ENCODE results near the gene ITPRID1.

ITPRID1 gene

GRCh38 chr7:31595390-31595789 is 81.5 kb downstream of the ITPRID1 start:
- TF ChIP-seq CTCF (IDR thresholded peaks at IDR 0.05; ENCODE audit: low read depth, low read length, missing control alignments): no peak
- H3K4me3 ChIP-seq (ENCODE audit: low read depth, low read length): no peak overlapping the region
- DNase-seq (ENCODE audit: low read depth): no peak

- no peak overlapping the region for H3K4me3 ChIP-seq (ENCODE audit: low read depth, low read length)
- TF ChIP-seq CTCF (IDR thresholded peaks at IDR 0.05; ENCODE audit: low read depth, low read length, missing control alignments): no peak
- DNase-seq (ENCODE audit: low read depth): no peak
These were observed 88.2 kb downstream of the ITPRID1 start for GRCh38 chr7:31602041-31602625.

- TF ChIP-seq CTCF (IDR thresholded peaks at IDR 0.05; ENCODE audit: low read depth, low read length, missing control alignments): no peak
- DNase-seq (ENCODE audit: low read depth): no peak
- H3K4me3 ChIP-seq (ENCODE audit: low read depth, low read length): no peak overlapping the region
These were observed 89.2 kb downstream of the ITPRID1 start for GRCh38 chr7:31603046-31603445.

- no peak overlapping the region for H3K4me3 ChIP-seq (ENCODE audit: low read depth, low read length)
- TF ChIP-seq CTCF (IDR thresholded peaks at IDR 0.05; ENCODE audit: low read depth, low read length, missing control alignments): no peak
- no peak for DNase-seq (ENCODE audit: low read depth)
These were observed 99.7 kb downstream of the ITPRID1 start for GRCh38 chr7:31613604-31614003.

- no peak for DNase-seq (ENCODE audit: low read depth)
- TF ChIP-seq CTCF (IDR thresholded peaks at IDR 0.05; ENCODE audit: low read depth, low read length, missing control alignments): no peak
- H3K4me3 ChIP-seq (ENCODE audit: low read depth, low read length): no peak overlapping the region
These were observed 119.6 kb downstream of the ITPRID1 start for GRCh38 chr7:31633467-31633866.

- H3K4me3 ChIP-seq (ENCODE audit: low read depth, low read length): no peak overlapping the region
- peak; percentile 3 for DNase-seq (ENCODE audit: low read depth)
- TF ChIP-seq CTCF (IDR thresholded peaks at IDR 0.05; ENCODE audit: low read depth, low read length, missing control alignments): peak; percentile 42
These were observed 120.1 kb downstream of the ITPRID1 start for GRCh38 chr7:31633894-31634494.

- TF ChIP-seq CTCF (IDR thresholded peaks at IDR 0.05; ENCODE audit: low read depth, low read length, missing control alignments): no peak
- H3K4me3 ChIP-seq (ENCODE audit: low read depth, low read length): no peak overlapping the region
- DNase-seq (ENCODE audit: low read depth): no peak
These were observed 126.5 kb downstream of the ITPRID1 start for GRCh38 chr7:31640381-31640780.
